Right hindlimb (tissue), 1 donor: ENCODE measurements around the gene MRPS23.
A peak's percentile ranks its signal among the peaks of the same experiment; 100 is the strongest.
"Not testable (repeated sequence)": the region's sequence is repeated elsewhere in the genome, so short reads cannot be mapped to it uniquely, and the experiment has no call there.

Experiments used
- DNase-seq: peaks from one replicate; pipeline ENCODE4 v3.0.0-alpha.2; 2018

MRPS23 gene

GRCh38 chr17:57861790-57862693, 12.2 kb upstream of the MRPS23 start:
- DNase-seq = peak; percentile 71

DNA sequence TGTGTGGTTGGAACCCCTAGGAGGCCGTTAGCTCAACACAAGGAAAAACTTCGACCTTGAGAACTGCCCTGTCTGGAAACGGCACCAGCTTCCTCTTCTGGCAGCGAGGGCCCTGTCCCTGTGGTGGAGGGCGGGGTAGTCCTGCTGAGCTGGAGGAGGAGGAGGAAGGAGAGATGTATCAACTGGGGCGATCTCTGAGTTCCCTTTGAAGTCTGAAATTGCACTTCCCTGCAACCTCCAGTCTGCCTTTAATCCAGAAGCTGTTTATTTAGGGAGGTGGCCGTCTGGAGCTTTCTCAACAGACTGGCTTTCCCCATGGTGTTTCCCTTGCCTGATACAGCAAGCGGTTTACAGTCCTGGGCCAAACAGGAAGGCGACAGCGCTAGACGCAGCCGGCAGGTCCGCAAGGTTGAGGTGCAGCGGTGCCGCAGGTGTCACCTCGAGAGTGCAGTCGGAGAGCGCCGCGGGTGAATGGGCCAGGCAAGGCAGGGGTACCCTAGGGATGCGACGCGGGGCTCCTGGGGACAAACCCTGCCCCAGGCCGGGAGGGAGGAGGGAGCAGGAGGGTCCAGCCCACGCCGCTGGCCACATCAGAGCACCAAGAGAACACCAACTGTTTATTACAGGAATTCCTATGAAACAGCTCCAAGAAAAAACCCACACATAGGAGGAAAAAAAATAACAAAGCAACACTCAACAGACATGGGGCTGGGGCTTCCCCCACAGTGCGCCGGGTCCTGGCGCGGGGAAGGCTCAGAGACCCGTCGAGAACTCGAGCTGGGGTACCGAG, 11.4 kb upstream of the MRPS23 start:
- DNase-seq = peak; percentile 61

GRCh38 chr17:57860414-57860999, 10.7 kb upstream of the MRPS23 start:
- DNase-seq = no peak

DNA sequence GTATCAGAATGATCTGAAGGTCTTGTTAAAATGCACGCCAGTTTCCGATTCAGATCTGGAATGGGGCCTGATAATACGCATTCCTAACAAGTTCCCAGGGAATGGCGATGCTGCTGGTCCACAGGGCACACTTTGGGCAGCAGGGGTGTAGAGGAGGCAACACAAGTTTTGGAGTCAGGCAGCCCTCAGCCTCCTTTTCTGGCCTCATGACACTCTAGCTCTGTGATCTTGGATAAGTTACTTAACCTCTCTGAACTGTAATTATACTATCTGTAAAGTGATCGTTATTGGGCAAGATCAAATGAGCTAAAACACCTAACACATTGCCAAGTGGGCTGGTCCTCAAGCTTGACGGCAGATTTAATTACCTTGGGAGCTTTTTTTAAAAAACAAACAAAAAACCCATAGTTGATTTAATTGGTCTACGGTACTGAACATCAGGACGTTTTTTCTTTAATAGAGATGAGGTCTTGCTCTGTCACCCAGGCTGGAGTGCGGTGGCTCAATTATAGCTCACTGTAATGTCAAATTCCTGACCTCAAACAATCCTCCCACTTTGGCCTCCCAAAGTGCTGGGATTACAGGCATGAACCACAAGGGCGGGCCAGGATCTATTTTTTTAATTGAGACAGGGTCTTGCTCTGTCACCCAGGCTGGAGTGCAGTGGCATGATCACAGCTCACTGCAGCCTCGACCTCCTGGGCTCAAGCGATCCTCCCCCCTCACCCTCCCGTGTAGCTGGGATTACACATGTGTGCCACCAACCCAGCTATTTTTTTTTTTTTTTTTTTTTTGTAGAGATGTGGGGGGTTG, 10.0 kb upstream of the MRPS23 start:
- DNase-seq = no peak

GRCh38 chr17:57858838-57859237, 9.0 kb upstream of the MRPS23 start:
- DNase-seq = no peak

DNA sequence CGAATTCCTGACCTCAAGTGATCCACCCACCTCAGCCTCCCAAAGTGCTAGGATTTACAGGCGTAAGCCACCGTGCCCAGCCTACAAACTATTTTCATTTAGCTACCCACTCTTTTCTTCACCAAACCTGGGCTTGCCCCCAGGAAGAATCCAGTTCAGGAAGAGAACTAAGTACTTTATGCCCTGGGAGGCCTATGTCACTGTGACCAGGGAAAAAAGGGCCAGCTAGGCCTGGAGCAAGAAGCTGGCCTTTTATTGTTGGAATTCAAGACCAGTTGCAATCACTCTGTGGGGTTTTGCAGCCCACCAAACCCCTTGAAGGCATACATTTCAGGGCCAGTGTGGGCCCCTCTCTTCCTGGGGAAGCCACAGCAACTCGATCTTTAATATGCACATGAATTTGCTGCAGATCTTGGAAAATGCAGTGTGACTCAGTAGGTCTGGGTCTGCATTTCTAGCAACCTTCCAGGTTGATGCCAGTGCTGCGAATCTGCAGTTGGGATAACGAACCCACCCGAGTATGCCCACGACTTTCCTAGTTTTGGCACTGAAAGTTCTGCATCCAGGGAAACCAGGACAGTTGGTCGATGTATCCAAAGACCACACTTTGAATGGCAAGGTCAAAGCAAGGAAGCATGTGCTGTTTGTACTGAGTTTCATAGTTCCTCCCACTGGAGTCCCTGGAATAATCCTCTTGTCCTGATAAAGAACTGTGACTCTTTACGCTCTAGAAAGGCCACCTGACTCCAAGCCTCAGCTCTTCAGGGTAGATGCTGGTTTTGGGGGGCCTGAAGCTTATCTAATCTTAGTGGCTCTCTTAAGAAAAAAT, 7.2 kb upstream of the MRPS23 start:
- no peak for DNase-seq

- no peak for DNase-seq
Observed at GRCh38 chr17:57855391-57856035, 5.7 kb upstream of the MRPS23 start.

DNA sequence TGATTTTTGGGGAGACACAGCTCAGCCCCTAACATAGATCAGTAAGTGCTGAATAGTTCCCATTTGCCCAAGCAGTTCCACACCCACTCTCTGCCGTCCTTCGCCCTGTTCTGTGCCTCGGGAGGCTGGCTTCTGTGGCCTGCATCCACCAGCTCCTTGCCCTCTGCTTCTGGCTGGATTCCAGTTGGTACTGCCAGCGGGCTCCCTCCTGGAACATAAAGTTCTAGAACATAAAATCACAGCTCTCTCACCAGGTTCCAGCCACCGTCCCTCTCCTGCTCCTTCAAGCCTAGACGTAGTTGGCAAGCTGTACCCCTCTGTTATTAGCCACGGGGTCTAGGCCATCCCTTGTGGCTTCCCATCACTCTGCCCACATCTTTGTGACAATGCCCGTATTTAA, 3.9 kb upstream of the MRPS23 start:
- no peak for DNase-seq

DNA sequence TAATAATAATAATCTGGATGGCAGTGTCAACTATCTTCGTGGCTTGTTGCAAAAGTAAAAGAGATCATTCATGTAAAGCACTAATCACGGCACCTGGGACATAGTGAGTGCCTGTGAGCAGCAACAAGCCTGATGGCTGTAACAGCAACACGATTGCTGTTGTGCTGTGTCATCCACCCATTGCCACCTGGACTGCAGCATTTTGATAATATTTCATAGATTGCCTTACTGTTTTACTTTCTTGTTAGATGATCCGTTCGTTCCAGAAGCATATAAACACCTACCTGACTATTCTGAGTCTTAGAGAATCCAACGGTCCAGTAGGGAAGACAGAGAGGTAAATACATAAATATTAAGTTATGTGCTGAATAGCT, 3.1 kb upstream of the MRPS23 start:
- no peak for DNase-seq

- no peak for DNase-seq
Observed at GRCh38 chr17:57852092-57852954, 2.5 kb upstream of the MRPS23 start.

GRCh38 chr17:57849163-57849873, 526 bp downstream of the MRPS23 start:
- no peak for DNase-seq

DNA sequence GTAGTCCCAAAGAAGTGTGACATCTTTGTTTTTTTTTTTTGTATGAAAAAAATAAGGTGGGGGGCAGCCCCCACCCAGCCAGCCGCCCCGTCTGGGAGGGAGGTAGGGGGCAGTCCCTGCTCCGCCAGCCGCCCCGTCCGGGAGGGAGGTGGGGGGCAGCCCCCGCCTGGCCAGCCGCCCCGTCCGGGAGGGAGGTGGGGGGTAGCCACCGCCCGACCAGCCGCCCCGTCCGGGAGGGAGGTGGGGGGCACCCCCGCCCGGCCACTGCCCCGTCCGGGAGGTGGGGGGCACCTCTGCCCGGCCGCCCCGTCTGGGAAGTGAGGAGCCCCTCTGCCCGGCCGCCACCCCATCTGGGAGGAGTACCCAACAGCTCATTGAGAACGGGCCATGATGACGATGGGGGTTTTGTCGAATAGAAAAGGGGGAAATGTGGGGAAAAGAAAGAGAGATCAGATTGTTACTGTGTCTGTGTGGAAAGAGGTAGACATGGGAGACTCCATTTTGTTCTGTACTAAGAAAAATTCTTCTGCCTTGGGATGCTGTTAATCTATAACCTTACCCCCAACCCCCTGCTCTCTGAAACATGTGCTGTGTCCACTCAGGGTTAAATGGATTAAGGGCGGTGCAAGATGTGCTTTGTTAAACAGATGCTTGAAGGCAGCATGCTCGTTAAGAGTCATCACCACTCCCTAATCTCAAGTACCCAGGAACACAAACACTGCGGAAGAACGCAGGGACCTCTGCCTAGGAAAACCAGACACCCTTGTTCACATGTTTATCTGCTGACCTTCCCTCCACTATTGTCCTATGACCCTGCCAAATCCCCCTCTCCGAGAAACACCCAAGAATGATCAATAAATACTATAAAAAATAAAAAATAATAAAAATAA, 3.5 kb downstream of the MRPS23 start:
- DNase-seq = not testable (repeated sequence)

DNA sequence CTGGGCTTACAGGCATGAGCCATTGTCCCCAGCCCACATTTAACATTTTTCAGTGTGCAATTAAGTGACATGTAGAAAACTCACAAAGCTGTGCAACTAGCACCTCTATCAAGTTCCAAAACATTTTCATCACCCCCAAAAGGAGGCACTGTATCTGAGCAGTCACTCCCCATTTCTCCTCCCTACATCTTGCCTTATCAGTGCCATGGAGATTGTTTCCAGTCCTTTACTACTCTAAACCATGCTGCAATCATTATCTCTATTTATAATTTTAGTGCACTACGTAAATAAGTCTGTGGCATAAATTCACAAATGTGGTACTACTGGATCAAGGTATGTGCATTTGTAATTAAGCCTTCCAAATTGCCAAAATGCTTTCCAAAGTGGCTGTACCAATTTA, 7.6 kb downstream of the MRPS23 start:
- DNase-seq = no peak

DNA sequence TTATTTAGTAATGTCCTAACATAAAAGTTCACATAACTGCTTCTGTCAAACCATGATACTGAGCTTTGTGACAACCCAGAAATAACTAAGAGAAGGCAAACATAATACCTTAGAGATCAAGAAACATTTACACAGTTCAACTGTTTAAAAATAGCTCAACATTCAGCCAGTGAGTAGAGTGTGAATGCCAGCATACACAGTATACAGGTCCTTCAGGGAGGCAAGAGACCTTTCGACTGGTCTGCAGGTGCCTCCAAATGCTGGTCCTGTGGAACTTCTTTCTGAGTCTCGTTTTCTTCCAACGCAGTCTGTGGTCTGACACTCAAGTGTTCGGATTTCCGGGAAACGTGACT, 10.3 kb downstream of the MRPS23 start:
- no peak for DNase-seq

DNA sequence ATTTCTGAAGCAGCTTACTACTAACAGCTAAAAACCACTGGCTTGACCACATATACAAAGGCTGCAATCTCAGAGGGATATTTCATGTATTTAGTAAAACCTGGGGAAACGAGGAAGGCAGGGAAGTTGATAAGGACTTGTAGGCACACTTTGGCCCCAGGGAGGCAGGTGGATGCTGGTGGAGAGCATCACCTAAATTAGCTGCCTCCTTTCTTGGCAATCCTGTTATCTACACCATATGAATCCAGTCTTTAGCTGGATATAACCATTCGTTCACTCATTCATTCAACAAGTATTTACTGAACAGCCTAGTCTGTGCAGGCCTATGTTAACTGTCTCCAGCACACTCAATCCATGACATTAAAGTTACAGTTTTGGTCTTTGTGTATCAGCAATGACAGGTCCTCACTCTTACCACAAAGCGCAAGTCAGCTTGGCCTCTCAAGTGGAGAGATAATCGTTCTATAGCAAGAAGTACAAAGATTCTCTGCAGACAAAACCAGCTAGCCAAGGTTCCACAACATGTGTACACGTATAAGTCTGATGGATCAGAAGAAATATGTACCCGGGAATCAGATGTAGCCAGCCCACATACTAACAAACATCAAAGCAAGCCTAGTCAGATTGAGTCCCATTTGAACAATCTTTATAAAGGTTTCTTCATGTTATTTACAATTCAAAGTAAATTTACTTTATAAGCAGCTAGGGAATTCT, 10.8 kb downstream of the MRPS23 start:
- DNase-seq = no peak

GRCh38 chr17:57838453-57838852, 11.4 kb downstream of the MRPS23 start:
- DNase-seq = no peak

DNA sequence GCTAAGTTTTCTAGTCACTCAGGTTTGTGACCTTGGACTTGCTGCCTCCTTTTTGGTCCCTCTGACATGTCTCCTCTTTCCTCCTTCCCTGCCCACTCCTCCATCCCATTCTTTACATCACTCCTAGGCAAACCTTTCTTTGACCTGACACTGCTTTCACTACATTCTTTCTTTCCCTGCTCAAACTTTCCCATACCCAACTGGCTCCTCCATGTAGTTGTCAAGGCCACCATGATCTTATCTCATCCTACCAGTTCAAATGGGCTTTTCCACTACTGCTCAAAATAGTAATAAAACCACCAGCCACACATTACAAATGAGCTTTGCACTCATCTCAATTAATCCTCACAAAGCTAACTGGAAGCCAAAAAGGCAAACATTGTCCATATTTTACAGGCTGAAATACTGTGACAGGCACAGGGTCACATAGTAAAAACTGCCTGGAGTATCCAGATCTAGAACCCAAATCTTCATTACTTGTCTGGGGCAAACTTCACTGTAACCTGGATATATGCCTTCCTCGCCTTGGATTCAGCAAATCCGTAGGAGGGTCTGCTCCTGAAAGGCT, 14.4 kb downstream of the MRPS23 start:
- DNase-seq = no peak
